ENCODE measurements around the gene INCA1.

Gene INCA1

GRCh38 chr17:4940555-4941318 lies 56.6 kb downstream of the INCA1 start:
- Histone ChIP-seq H3K9ac (ENCODE audit: low read length) (peak overlapping the region; percentile 93), H3K79me2 (ENCODE audit: insufficient read depth, low read length) (peaks cover 54% of the 10 kb centered on the region), H3K9me2 (replicated peaks; ENCODE audit: insufficient read depth, low read length) (no peaks in the 10 kb centered on the region), H3K9me3 (ENCODE audit: insufficient read depth, low read length) (no peaks in the 10 kb centered on the region), H2AFZ (ENCODE audit: low read depth, low read length, severe bottlenecking) (no peak overlapping the region), H3K4me3 (ENCODE audit: insufficient read depth, low read length, poor library complexity, severe bottlenecking) (peak overlapping the region; percentile 78), H3K27ac (ENCODE audit: low read depth, low read length) (peak overlapping the region; percentile 88), H3F3A (ENCODE audit: insufficient read depth) (peaks cover 43% of the 10 kb centered on the region), H3K27me3 (ENCODE audit: low read length) (no peaks in the 10 kb centered on the region), H4K20me1 (ENCODE audit: low read depth, low read length) (no peaks in the 10 kb centered on the region), H3K4me2 (ENCODE audit: low read depth, low read length, poor library complexity, severe bottlenecking) (peak overlapping the region; percentile 97), H3K36me3 (ENCODE audit: low read length) (no peaks in the 10 kb centered on the region; the same call in 1 of the 2 replicates)
- TF ChIP-seq CTCF (IDR thresholded peaks at IDR 0.05; ENCODE audit: insufficient read depth, low read length, poor library complexity, severe bottlenecking), result no peak
- TF ChIP-seq EZH2phosphoT487 (conservative IDR thresholded peaks at IDR 0.05; ENCODE audit: low read length), result no peak

DNA sequence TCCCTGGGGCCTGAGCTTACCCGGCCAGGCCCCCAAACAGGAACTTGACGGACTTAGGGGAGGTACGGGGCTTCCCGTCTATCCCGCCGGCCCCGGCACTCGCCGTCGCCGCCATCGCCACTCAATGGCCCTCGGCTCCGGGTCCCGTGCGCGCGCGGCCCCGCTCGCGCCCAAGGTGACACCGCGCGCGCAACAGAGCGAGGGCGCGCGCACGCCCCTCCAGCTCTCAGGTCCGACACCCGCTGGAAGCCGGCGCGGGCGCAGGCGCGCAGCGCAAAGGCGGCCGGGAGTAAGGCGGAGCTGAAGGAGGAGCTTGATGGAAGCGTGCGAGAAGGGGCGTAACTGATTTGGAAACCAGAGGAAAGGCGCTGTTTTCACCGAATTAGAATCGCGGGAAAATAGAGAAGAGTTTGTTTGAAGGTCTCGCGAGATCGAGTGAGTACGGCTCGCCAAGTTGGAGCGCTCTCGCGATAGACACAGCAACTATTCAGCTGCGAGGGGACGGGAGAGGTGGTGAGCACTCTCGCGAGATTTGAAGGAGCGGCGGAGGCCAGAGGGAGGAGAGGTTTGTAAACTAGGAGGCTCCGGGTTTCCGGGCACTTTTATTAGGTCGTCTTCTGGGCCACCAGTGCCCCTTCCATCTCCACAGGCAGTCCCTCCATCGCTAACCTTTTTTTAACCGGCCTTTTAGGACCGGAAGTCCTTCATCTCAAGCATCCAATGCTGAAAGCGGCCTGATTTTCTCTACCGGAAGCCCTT lies 57.3 kb downstream of the INCA1 start, which contains the start of the genes RNF167 and SLC25A11:
RNF167 (plus strand) TSS at position 473 of the 759 bp plus-strand sequence. CDS start 642 bp downstream, outside the sequence.
SLC25A11 (minus strand) TSS at position 251 of the 759 bp plus-strand sequence; CDS start at position 115, 136 bp downstream.
- no peak for TF ChIP-seq CTCF (IDR thresholded peaks at IDR 0.05; ENCODE audit: insufficient read depth, low read length, poor library complexity, severe bottlenecking)
- TF ChIP-seq EZH2phosphoT487 (conservative IDR thresholded peaks at IDR 0.05; ENCODE audit: low read length), result no peak
- Histone ChIP-seq H2AFZ (ENCODE audit: low read depth, low read length, severe bottlenecking) (peak within 1 kb of the TSS; percentile 50), H3K9me3 (ENCODE audit: insufficient read depth, low read length) (no peaks in the 10 kb centered on the region), H3K36me3 (ENCODE audit: low read length) (no peaks in the 10 kb centered on the region), H4K20me1 (ENCODE audit: low read depth, low read length) (no peaks in the 10 kb centered on the region), H3K9ac (ENCODE audit: low read length) (peak within 1 kb of the TSS; percentile 93), H3F3A (ENCODE audit: insufficient read depth) (peaks cover 36% of the 10 kb centered on the region), H3K9me2 (replicated peaks; ENCODE audit: insufficient read depth, low read length) (no peaks in the 10 kb centered on the region), H3K4me2 (ENCODE audit: low read depth, low read length, poor library complexity, severe bottlenecking) (peak within 1 kb of the TSS; percentile 97), H3K79me2 (ENCODE audit: insufficient read depth, low read length) (peaks cover 48% of the 10 kb centered on the region), H3K27ac (ENCODE audit: low read depth, low read length) (peak within 1 kb of the TSS; percentile 88), H3K4me3 (ENCODE audit: insufficient read depth, low read length, poor library complexity, severe bottlenecking) (peak within 1 kb of the TSS; percentile 83), H3K27me3 (ENCODE audit: low read length) (no peaks in the 10 kb centered on the region)

DNA sequence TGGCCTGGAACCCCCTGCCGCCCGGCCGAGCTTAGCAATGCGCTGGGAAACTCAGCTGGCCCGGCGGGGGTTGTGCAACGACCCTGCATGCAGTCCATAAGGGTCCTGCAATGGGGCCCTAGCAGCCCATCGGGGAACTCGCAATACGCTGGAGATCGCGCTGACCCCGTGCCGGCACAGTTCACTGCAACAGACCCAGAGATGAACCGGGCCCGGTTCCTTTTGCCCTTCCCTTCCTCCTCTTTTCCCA lies 57.9 kb downstream of the INCA1 start:
- Histone ChIP-seq H3K36me3 (ENCODE audit: low read length) (no peaks in the 10 kb centered on the region), H3K9me3 (ENCODE audit: insufficient read depth, low read length) (no peaks in the 10 kb centered on the region), H3K9ac (ENCODE audit: low read length) (peak overlapping the region; percentile 93), H4K20me1 (ENCODE audit: low read depth, low read length) (no peaks in the 10 kb centered on the region), H3K27me3 (ENCODE audit: low read length) (no peaks in the 10 kb centered on the region), H3K4me3 (ENCODE audit: insufficient read depth, low read length, poor library complexity, severe bottlenecking) (peak overlapping the region; percentile 83), H3K9me2 (replicated peaks; ENCODE audit: insufficient read depth, low read length) (no peaks in the 10 kb centered on the region), H3F3A (ENCODE audit: insufficient read depth) (peaks cover 31% of the 10 kb centered on the region), H3K27ac (ENCODE audit: low read depth, low read length) (peak overlapping the region; percentile 88), H2AFZ (ENCODE audit: low read depth, low read length, severe bottlenecking) (peak overlapping the region; percentile 50), H3K4me2 (ENCODE audit: low read depth, low read length, poor library complexity, severe bottlenecking) (peak overlapping the region; percentile 73), H3K79me2 (ENCODE audit: insufficient read depth, low read length) (peaks cover 48% of the 10 kb centered on the region)
- TF ChIP-seq EZH2phosphoT487 (conservative IDR thresholded peaks at IDR 0.05; ENCODE audit: low read length), result no peak
- TF ChIP-seq CTCF (IDR thresholded peaks at IDR 0.05; ENCODE audit: insufficient read depth, low read length, poor library complexity, severe bottlenecking), result no peak
